Measurements from ENCODE around the gene ULK1.

ULK1 gene

GRCh38 chr12:131934535-131934934 is 40.1 kb downstream of the ULK1 start:
- H3K9ac ChIP-seq (ENCODE audit: insufficient read length) = no peak overlapping the region
- H3K27ac ChIP-seq = no peak overlapping the region
- peaks cover 72% of the 10 kb centered on the region for H3K36me3 ChIP-seq (ENCODE audit: insufficient read depth, low read length)
- TF ChIP-seq EZH2 (IDR thresholded peaks at IDR 0.05) (no peak), POLR2AphosphoS5 (IDR thresholded peaks at IDR 0.05; ENCODE audit: borderline replicate concordance, low read depth, low read length) (no peak), FOXP2 (optimal IDR thresholded peaks at IDR 0.05; ENCODE audit: control extremely low read depth, extremely low read length, insufficient read depth) (no peak)
- no peaks in the 10 kb centered on the region for H3K9me3 ChIP-seq (ENCODE audit: low read depth, low read length)
- no peak overlapping the region for H3K4me3 ChIP-seq
- DNase-seq (ENCODE audit: low read depth, low spot score) = no peak

GRCh38 chr12:131938082-131938481 is 43.7 kb downstream of the ULK1 start:
- H3K36me3 ChIP-seq (ENCODE audit: insufficient read depth, low read length) = peaks cover 69% of the 10 kb centered on the region
- no peak for DNase-seq (ENCODE audit: low read depth, low spot score)
- no peak overlapping the region for H3K4me3 ChIP-seq
- H3K9ac ChIP-seq (ENCODE audit: insufficient read length) = no peak overlapping the region
- TF ChIP-seq EZH2 (IDR thresholded peaks at IDR 0.05) (no peak), POLR2AphosphoS5 (IDR thresholded peaks at IDR 0.05; ENCODE audit: borderline replicate concordance, low read depth, low read length) (0 out of 2 replicates have a peak, but pooled peaks have one; percentile 7)
- H3K27ac ChIP-seq = no peak overlapping the region
- H3K9me3 ChIP-seq (ENCODE audit: low read depth, low read length) = no peaks in the 10 kb centered on the region

GRCh38 chr12:131939007-131939406 is 44.6 kb downstream of the ULK1 start:
- Histone ChIP-seq H3K36me3 (ENCODE audit: insufficient read depth, low read length) (peaks cover 69% of the 10 kb centered on the region), H3K4me3 (no peak overlapping the region), H3K27ac (no peak overlapping the region), H3K9ac (ENCODE audit: insufficient read length) (no peak overlapping the region), H3K9me3 (ENCODE audit: low read depth, low read length) (no peaks in the 10 kb centered on the region)
- no peak for DNase-seq (ENCODE audit: low read depth, low spot score)
- no peak for TF ChIP-seq FOXP2 (optimal IDR thresholded peaks at IDR 0.05; ENCODE audit: control extremely low read depth, extremely low read length, insufficient read depth)
- TF ChIP-seq POLR2AphosphoS5 (IDR thresholded peaks at IDR 0.05; ENCODE audit: borderline replicate concordance, low read depth, low read length) = no peak
- TF ChIP-seq EZH2 (IDR thresholded peaks at IDR 0.05) = no peak

DNA sequence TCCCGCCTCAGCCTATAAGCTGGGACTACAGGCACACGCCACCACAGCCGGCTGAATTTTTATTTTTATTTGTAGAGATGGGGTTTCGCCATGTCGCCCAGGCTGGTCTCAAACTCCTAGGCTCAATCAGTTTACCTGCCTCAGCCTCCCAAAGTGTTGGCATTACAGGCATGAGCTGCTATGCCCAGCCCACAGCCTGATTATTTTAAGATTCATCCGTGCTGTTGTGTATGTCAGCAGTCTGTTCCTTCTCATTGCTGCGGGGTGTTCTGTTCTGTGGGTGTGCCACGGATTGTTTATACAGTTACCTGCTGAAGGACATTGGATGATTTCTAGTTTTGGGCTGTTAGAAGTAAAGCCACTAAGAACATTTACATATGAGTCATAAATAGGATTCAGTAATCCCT is 45.7 kb downstream of the ULK1 start:
- TF ChIP-seq EZH2 (IDR thresholded peaks at IDR 0.05) (no peak), POLR2AphosphoS5 (IDR thresholded peaks at IDR 0.05; ENCODE audit: borderline replicate concordance, low read depth, low read length) (no peak), FOXP2 (optimal IDR thresholded peaks at IDR 0.05; ENCODE audit: control extremely low read depth, extremely low read length, insufficient read depth) (no peak)
- Histone ChIP-seq H3K9ac (ENCODE audit: insufficient read length) (no peak overlapping the region), H3K27ac (no peak overlapping the region), H3K36me3 (ENCODE audit: insufficient read depth, low read length) (peaks cover 64% of the 10 kb centered on the region), H3K4me3 (no peak overlapping the region), H3K9me3 (ENCODE audit: low read depth, low read length) (no peaks in the 10 kb centered on the region)
- no peak for DNase-seq (ENCODE audit: low read depth, low spot score)

DNA sequence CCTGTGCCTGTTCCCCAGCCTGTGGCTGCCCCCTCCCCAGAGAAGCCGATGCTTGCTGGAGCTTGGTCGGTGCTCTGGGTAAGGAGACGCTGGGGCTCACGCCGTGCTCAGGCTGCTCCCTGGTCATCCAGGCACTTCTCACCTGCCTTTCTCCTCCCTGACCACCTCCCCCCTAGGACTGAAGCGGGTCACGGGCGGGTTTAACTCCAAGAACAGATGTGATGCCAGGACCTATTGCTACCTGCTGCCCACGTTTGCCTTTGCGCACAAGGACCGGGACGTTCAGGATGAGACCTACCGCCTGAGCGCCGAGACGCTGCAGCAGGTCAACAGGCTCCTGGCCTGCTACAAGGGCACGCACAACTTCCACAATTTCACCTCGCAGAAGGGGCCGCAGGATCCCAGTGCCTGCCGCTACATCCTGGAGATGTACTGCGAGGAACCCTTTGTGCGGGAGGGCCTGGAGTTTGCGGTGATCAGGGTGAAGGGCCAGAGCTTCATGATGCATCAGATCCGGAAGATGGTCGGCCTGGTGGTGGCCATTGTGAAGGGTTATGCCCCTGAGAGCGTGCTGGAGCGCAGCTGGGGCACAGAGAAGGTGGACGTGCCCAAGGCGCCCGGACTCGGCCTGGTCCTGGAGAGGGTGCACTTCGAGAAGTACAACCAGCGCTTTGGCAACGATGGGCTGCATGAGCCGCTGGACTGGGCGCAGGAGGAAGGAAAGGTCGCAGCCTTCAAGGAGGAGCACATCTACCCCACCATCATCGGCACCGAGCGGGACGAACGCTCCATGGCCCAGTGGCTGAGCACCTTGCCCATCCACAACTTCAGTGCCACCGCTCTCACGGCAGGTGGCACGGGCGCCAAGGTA is 46.9 kb downstream of the ULK1 start:
- TF ChIP-seq FOXP2 (optimal IDR thresholded peaks at IDR 0.05; ENCODE audit: control extremely low read depth, extremely low read length, insufficient read depth) (no peak), POLR2AphosphoS5 (IDR thresholded peaks at IDR 0.05; ENCODE audit: borderline replicate concordance, low read depth, low read length) (0 out of 2 replicates have a peak, but pooled peaks have one; percentile 7)
- H3K4me3 ChIP-seq = no peak overlapping the region
- DNase-seq (ENCODE audit: low read depth, low spot score) = no peak
- H3K27ac ChIP-seq = no peak overlapping the region
- no peak overlapping the region for H3K9ac ChIP-seq (ENCODE audit: insufficient read length)
- H3K36me3 ChIP-seq (ENCODE audit: insufficient read depth, low read length) = peaks cover 56% of the 10 kb centered on the region
- no peaks in the 10 kb centered on the region for H3K9me3 ChIP-seq (ENCODE audit: low read depth, low read length)

DNA sequence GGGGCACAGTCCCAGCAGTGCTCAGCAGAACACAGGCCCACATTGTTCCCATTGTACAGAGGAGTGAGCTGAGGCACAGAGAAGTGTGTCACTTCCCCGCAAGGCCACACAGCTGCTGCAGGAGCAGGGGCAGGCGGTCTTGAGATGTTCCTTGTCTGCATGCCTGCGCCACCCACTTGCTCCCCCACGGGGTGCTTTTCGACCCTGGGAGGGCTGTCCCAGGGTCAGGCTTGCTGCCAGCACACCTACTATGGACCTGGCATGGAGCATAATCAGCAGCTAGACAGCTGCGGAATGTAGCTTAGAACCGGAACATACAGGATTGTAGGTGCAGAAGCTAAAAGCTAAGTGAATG is 47.5 kb downstream of the ULK1 start:
- H3K27ac ChIP-seq = no peak overlapping the region
- H3K36me3 ChIP-seq (ENCODE audit: insufficient read depth, low read length) = peaks cover 53% of the 10 kb centered on the region
- TF ChIP-seq EZH2 (IDR thresholded peaks at IDR 0.05) (no peak), POLR2AphosphoS5 (IDR thresholded peaks at IDR 0.05; ENCODE audit: borderline replicate concordance, low read depth, low read length) (no peak), FOXP2 (optimal IDR thresholded peaks at IDR 0.05; ENCODE audit: control extremely low read depth, extremely low read length, insufficient read depth) (no peak)
- no peak for DNase-seq (ENCODE audit: low read depth, low spot score)
- no peaks in the 10 kb centered on the region for H3K9me3 ChIP-seq (ENCODE audit: low read depth, low read length)
- no peak overlapping the region for H3K4me3 ChIP-seq
- no peak overlapping the region for H3K9ac ChIP-seq (ENCODE audit: insufficient read length)

- Histone ChIP-seq H3K36me3 (ENCODE audit: insufficient read depth, low read length) (peaks cover 49% of the 10 kb centered on the region), H3K9me3 (ENCODE audit: low read depth, low read length) (no peaks in the 10 kb centered on the region), H3K27ac (no peak overlapping the region), H3K9ac (ENCODE audit: insufficient read length) (no peak overlapping the region), H3K4me3 (no peak overlapping the region)
- TF ChIP-seq POLR2AphosphoS5 (IDR thresholded peaks at IDR 0.05; ENCODE audit: borderline replicate concordance, low read depth, low read length) (no peak), FOXP2 (optimal IDR thresholded peaks at IDR 0.05; ENCODE audit: control extremely low read depth, extremely low read length, insufficient read depth) (no peak), EZH2 (IDR thresholded peaks at IDR 0.05) (no peak)
- DNase-seq (ENCODE audit: low read depth, low spot score) = no peak
These were observed 48.2 kb downstream of the ULK1 start for GRCh38 chr12:131942671-131943070.

DNA sequence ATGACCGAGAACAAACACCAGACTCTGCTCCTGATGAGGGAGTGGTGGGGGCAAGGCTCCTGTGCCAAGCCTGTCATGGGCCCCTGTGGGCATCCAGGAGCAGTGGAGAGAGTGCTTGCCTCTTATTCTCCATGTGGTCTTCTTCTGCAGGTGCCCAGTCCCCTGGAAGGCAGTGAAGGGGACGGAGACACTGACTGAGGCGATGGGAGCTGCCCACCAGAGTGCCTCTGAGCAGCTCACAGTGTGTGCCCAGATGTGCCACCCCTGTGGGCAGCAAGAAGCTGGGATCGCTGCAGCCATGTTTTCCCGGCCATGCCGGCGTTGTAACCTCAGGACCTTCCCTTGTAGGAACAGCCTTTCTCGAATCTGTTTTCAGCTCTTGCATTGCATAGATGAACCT is 49.0 kb downstream of the ULK1 start:
- TF ChIP-seq EZH2 (IDR thresholded peaks at IDR 0.05) (no peak), FOXP2 (optimal IDR thresholded peaks at IDR 0.05; ENCODE audit: control extremely low read depth, extremely low read length, insufficient read depth) (no peak), POLR2AphosphoS5 (IDR thresholded peaks at IDR 0.05; ENCODE audit: borderline replicate concordance, low read depth, low read length) (no peak)
- no peak for DNase-seq (ENCODE audit: low read depth, low spot score)
- Histone ChIP-seq H3K36me3 (ENCODE audit: insufficient read depth, low read length) (peaks cover 45% of the 10 kb centered on the region), H3K27ac (no peak overlapping the region), H3K4me3 (no peak overlapping the region), H3K9me3 (ENCODE audit: low read depth, low read length) (no peaks in the 10 kb centered on the region), H3K9ac (ENCODE audit: insufficient read length) (no peak overlapping the region)

GRCh38 chr12:131943876-131944275 is 49.5 kb downstream of the ULK1 start:
- no peak overlapping the region for H3K27ac ChIP-seq
- H3K36me3 ChIP-seq (ENCODE audit: insufficient read depth, low read length) = peaks cover 44% of the 10 kb centered on the region
- no peaks in the 10 kb centered on the region for H3K9me3 ChIP-seq (ENCODE audit: low read depth, low read length)
- no peak for TF ChIP-seq EZH2 (IDR thresholded peaks at IDR 0.05)
- DNase-seq (ENCODE audit: low read depth, low spot score) = no peak
- H3K9ac ChIP-seq (ENCODE audit: insufficient read length) = no peak overlapping the region
- H3K4me3 ChIP-seq = no peak overlapping the region
